ENCODE measurements around the gene AMOTL2. TPM values are rescaled to one million over a fixed set of nuclear protein-coding genes. Genes with fewer than 3 reads are reported as not detected.

AMOTL2 gene
- polyA plus RNA-seq, 1 of the 3 experiments (the other 2 are of a cell fraction), result 185 TPM

DNA sequence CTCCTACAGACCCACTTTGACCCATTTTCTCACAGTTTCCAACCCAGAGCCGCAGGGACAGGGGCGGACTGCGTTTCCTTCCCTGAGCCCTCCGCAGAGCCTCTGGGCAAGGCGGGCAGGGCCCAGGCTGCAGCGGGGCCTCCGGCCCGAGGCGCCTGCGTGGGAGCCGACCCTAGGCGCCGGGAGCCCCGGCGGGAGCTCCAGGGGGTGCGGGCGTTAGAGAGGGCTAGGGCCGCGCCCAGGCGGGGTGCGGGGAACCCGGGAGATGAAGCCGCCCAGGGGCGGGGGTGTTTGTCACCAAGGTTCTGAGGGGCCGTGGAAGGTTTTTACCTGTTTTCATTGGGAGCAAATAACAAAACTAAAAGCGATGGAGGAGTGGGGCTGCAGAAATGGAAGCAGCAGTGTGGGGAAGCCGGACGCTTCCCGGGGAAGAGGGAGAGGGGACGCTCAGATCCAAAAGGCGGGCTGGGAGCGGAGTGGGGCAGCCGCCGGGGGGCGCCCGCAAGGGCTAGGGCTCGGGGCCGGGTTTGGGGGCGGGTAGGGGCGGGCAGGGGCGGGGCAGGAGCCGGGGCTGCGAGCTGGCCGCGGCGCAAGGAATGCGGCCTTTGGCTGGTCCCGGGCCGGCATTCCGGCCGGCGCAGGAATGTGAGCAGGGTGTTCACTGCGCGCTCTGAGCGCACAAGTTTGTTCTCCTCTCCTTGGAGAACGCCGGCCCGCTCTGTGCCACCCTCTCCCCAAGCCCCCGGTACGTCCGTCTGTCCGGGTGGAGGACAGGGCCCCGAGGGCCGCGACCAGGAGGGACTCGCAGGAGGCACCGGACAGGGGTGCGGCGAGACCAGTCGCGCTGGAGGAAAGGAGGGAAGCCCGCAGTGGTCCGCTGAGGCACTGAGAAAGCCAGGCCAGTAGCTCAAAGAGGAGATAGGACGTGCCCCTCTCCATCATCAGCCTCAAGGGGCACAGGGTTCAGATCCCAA lies 61.1 kb downstream of the AMOTL2 start (continued):
- TF ChIP-seq, protein P1, sequence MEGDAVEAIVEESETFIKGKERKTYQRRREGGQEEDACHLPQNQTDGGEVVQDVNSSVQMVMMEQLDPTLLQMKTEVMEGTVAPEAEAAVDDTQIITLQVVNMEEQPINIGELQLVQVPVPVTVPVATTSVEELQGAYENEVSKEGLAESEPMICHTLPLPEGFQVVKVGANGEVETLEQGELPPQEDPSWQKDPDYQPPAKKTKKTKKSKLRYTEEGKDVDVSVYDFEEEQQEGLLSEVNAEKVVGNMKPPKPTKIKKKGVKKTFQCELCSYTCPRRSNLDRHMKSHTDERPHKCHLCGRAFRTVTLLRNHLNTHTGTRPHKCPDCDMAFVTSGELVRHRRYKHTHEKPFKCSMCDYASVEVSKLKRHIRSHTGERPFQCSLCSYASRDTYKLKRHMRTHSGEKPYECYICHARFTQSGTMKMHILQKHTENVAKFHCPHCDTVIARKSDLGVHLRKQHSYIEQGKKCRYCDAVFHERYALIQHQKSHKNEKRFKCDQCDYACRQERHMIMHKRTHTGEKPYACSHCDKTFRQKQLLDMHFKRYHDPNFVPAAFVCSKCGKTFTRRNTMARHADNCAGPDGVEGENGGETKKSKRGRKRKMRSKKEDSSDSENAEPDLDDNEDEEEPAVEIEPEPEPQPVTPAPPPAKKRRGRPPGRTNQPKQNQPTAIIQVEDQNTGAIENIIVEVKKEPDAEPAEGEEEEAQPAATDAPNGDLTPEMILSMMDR (IDR thresholded peaks at IDR 0.05), result no peak
- TF ChIP-seq SIN3A (IDR thresholded peaks at IDR 0.05; ENCODE audit: borderline replicate concordance, low read depth, low read length), result no peak

DNA sequence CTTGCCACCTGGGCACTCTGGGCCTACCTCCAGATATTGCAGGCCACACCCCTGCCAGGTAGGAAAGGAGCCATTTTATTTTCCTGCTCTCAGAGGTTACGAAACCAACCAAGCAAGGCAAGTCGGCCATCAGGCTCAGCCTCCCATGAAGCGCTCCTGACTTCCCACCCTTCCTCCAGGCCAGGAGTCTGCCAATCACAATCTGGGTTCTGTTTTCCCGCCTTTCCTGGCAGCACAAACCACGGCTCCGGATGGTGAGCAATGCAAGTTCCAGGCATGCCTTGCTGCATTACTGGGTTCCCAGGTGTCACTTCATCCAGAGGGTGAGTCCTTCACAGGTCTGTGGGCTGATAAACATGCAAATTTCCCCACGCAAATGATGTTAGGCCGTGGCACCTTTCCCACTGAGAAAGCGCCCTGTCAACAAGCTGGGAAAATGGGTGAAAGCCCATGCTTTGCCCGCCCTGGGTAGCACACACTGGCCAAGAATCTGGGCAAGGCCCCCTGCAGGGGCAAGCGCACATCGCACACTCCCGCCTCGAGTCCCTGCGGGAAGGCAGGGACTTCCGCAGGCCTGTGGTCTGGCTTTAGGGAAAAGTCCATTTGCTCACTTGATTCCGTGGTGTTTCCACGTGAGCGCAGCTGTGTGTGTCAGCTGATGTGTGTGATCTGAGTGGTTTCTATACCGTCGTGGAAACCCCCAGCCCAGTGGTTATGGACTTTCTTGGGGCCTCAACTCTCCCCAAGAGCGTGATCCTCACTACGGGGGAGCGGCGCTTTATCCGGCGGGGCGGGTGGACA lies 62.0 kb downstream of the AMOTL2 start:
- CTCF ChIA-PET, result interaction anchor here (0.5 to 18.5 kb wide), 2 partner anchors 93 to 167 kb away, joined by 3 to 375 read pairs; partner anchors contain the start of genes ANAPC13 and CEP63

More for the DNA sequence above, 62.0 kb downstream of the AMOTL2 start:
- WGBS (ENCODE audit: low lambda C conversion rate), result 95% methylated on average over 21 of the region's 28 CpGs
- TF ChIP-seq SMC3 (IDR thresholded peaks at IDR 0.05; ENCODE audit: low read depth, low read length), result no peak
- TF ChIP-seq, protein P1 (IDR thresholded peaks at IDR 0.05), result peak; percentile 10; the same call in 1 of the 2 replicates
- Histone ChIP-seq H3K27me3 (ENCODE audit: insufficient read depth) (no peaks in the 10 kb centered on the region), H3F3A (replicated peaks; ENCODE audit: insufficient read depth) (peaks cover 23% of the 10 kb centered on the region), H3K27ac (ENCODE audit: low read depth in 2 of 2, low read length in 1 of 2) (peak overlapping the region in 1 of 2 experiments; percentile 68; a peak in 2 of 4 replicates), H3K36me3 (replicated peaks in 1 of 2; ENCODE audit: control insufficient read depth in 1 of 2, insufficient read depth in 2 of 2, low read length in 1 of 2) (no peaks in the 10 kb centered on the region), H3K9ac (peak overlapping the region; percentile 40; the same call in 1 of the 2 replicates), H3K4me3 (ENCODE audit: low read depth in 2 of 2, low read length in 1 of 2) (no peak overlapping the region), H3K4me1 (ENCODE audit: control insufficient read depth in 1 of 2, insufficient read depth in 2 of 2, low read depth in 1 of 2, low read length in 1 of 2) (peaks cover 0 to 36% of the 10 kb centered on the region in 2 experiments; a peak in 2 of 4 replicates), H2AFZ (ENCODE audit: low read depth) (no peak overlapping the region), H3K79me2 (ENCODE audit: insufficient read depth) (no peaks in the 10 kb centered on the region), H3K9me2 (no peaks in the 10 kb centered on the region), H3K9me3 (no peaks in the 10 kb centered on the region), H3K4me2 (peak overlapping the region; percentile 18; the same call in 1 of the 2 replicates), H4K20me1 (ENCODE audit: insufficient read depth) (no peaks in the 10 kb centered on the region)
- POLR2A ChIA-PET, result no interaction called here
- DNase-seq, result peak; percentile 48

All from SK-N-SH (cell line).